GM18907 (cell line): ENCODE measurements around the gene BDNF.

Experiments
- ATAC-seq: cut with Tn5 transposase; IDR thresholded peaks from one replicate; pipeline ENCODE4 v1.9.1; 2021; ENCODE audit warnings: mild to moderate bottlenecking, moderate library complexity; ENCODE audit not compliant: unreplicated experiment

BDNF gene

DNA sequence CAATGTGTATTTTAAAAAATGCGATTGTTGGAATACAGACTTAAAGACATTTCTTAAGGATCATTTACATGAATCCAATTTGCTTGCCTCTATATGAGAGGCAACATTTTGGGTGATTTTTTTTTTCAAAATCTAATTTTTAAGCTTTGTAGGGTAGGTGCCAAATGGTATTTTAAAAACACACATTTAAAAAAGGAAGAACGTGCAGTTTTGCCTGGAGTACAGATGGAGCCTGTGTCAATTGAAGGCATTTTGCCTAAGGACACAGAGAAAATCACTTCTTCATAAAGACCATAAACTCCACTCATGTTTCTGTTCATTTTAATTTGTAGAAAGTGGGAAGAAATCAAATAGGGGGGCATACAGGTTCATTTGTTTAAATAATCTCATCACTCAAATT is 91.3 kb downstream of the BDNF start:
- no peak for ATAC-seq

GRCh38 chr11:27605422-27605821 is 94.8 kb downstream of the BDNF start:
- ATAC-seq, result no peak
